Esophagus squamous epithelium (tissue), 4 donors: ENCODE data around the gene PKMYT1.

ENCODE experiments used
- CTCF ChIP-seq, 6 experiments: fragments of 450-650 bp in 4 of 6; fragments of 200-600 bp in 2 of 6; sonication (generic) in 2 of 6; IDR thresholded peaks; one replicate each; pipeline ENCODE4 v1.5.1; 2016 to 2019; ENCODE audit warnings: antibody characterized with exemption in 6 of 6, mild to moderate bottlenecking in 4 of 6, moderate library complexity in 4 of 6
- POLR2A ChIP-seq, 4 donors: fragments of 450-650 bp; IDR thresholded peaks; one replicate each; pipeline ENCODE4 v1.6.1; 2017; ENCODE audit warnings: antibody characterized with exemption in 4 of 4, mild to moderate bottlenecking in 4 of 4, moderate library complexity in 3 of 4

- TF ChIP-seq CTCF (IDR thresholded peaks at IDR 0.05) (no peak), POLR2A (IDR thresholded peaks at IDR 0.05) (no peak)
Observed at GRCh38 chr16:2976201-2976600, 4.0 kb downstream of the PKMYT1 start.
